ENCODE results near the gene CAMK2D. TPM values are rescaled to one million over a fixed set of nuclear protein-coding genes. Genes with fewer than 3 reads are reported as not detected.

The CAMK2D gene
- total RNA-seq, 1 donor from 2014 or later: 31.7 TPM

DNA sequence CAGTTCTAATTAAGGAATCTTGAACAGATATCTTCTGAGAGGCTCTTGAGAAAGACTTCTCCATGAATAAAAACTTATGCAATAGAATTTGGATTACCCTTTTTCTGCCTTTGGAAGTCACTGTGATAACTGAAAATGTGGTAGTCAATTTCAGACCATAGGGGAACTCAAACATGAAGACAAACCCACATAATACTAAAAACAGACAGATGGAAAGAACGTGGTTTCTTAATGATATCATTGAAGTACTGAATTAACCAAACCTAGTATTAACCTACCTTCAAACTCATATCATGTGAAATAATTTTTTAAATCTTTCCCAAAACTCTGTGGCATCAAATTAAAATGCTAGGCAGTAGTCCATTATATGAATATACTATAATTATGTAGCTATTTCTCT is 153.5 kb downstream of the CAMK2D start:
- Mint-ChIP-seq H3K27ac (no peak overlapping the region), H3K9me3 (peaks cover 23% of the 10 kb centered on the region), H3K4me3 (no peak overlapping the region), H3K27me3 (ENCODE audit: low read depth) (no peaks in the 10 kb centered on the region), H3K4me1 (peaks cover 8% of the 10 kb centered on the region), H3K36me3 (peaks cover 31% of the 10 kb centered on the region)
- TF ChIP-seq, protein P1, sequence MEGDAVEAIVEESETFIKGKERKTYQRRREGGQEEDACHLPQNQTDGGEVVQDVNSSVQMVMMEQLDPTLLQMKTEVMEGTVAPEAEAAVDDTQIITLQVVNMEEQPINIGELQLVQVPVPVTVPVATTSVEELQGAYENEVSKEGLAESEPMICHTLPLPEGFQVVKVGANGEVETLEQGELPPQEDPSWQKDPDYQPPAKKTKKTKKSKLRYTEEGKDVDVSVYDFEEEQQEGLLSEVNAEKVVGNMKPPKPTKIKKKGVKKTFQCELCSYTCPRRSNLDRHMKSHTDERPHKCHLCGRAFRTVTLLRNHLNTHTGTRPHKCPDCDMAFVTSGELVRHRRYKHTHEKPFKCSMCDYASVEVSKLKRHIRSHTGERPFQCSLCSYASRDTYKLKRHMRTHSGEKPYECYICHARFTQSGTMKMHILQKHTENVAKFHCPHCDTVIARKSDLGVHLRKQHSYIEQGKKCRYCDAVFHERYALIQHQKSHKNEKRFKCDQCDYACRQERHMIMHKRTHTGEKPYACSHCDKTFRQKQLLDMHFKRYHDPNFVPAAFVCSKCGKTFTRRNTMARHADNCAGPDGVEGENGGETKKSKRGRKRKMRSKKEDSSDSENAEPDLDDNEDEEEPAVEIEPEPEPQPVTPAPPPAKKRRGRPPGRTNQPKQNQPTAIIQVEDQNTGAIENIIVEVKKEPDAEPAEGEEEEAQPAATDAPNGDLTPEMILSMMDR (IDR thresholded peaks at IDR 0.05; ENCODE audit: unreplicated experiment): no peak
- no peak for DNase-seq (ENCODE audit: low spot score in 2 of 2, unreplicated experiment in 2 of 2)

DNA sequence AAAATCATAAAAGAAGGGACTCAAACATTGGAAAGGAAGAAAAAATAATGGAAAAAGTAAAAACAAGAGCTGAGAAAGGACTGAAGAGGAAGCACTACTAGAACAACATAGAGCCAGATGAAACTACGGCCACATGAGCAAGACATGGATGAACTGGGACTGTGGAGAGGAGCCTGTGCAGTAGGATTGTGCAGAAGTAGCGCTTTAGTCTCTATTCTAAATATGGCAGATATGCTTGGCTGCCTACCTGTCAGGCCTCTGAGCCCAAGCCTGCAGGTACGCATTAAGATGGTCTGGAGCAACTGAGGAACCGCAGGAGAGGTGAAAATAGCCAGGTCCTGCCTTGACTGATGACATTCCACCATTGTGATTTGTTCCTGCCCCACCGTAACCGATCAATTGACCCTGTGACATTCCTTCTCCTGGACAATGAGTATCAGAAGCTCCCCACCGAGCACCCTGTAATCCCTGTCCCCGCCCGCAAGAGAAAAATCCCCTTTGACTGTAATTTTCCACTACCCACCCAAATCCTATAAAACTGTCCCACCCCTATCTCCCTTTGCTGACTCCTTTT is 154.3 kb downstream of the CAMK2D start:
- Mint-ChIP-seq H3K9me3 (peaks cover 23% of the 10 kb centered on the region), H3K4me1 (peaks cover 8% of the 10 kb centered on the region), H3K36me3 (peaks cover 31% of the 10 kb centered on the region), H3K27ac (no peak overlapping the region), H3K4me3 (no peak overlapping the region), H3K27me3 (ENCODE audit: low read depth) (no peaks in the 10 kb centered on the region)
- DNase-seq (ENCODE audit: low spot score in 2 of 2, unreplicated experiment in 2 of 2): no peak
- TF ChIP-seq, protein P1 (IDR thresholded peaks at IDR 0.05; ENCODE audit: unreplicated experiment): no peak

DNA sequence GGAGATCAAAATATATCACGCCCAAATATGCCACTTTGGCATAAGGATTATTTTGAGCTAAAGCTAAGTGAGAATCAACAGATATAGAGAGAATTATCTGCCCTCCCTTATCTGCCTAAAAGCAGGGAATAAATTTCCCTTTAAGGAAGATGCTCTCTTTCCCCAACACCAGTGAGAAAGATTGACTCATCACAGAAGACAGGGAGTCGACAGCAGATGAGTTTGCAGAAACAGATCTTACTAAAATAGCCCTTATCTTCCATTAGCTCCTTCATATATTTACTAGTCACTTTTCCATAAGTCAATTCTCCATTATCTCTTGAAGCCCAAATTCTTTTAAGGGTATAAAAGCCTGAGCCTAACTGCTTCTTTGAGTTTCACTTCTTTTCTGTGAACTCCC is 156.6 kb downstream of the CAMK2D start:
- Mint-ChIP-seq H3K27me3 (ENCODE audit: low read depth) (no peaks in the 10 kb centered on the region), H3K4me3 (no peak overlapping the region), H3K27ac (no peak overlapping the region), H3K9me3 (peaks cover 23% of the 10 kb centered on the region), H3K36me3 (peaks cover 31% of the 10 kb centered on the region), H3K4me1 (no peaks in the 10 kb centered on the region)
- TF ChIP-seq, protein P1 (IDR thresholded peaks at IDR 0.05; ENCODE audit: unreplicated experiment): no peak
- DNase-seq (ENCODE audit: low spot score in 2 of 2, unreplicated experiment in 2 of 2): no peak

DNA sequence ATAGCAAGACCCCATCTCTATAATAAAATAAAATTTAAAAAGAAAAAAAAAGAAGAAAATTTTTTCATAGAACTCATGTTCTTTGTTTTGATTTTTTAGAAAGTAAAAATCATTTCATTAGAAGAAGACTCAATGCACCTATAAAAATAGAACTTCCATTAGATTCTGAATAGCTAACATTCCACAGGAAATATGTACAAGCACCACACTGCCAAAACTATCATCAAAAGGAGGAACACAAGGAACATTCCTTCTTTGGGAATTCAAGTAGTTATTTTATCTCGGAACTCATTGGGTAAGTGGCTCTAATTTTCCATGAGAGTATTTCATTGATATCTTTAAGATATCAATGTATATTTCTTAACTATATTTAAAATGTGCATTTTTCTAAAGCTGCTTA is 157.6 kb downstream of the CAMK2D start:
- no peak overlapping the region for H3K4me3 Mint-ChIP-seq
- H3K9me3 Mint-ChIP-seq: peaks cover 23% of the 10 kb centered on the region
- H3K27me3 Mint-ChIP-seq (ENCODE audit: low read depth): no peaks in the 10 kb centered on the region

DNA sequence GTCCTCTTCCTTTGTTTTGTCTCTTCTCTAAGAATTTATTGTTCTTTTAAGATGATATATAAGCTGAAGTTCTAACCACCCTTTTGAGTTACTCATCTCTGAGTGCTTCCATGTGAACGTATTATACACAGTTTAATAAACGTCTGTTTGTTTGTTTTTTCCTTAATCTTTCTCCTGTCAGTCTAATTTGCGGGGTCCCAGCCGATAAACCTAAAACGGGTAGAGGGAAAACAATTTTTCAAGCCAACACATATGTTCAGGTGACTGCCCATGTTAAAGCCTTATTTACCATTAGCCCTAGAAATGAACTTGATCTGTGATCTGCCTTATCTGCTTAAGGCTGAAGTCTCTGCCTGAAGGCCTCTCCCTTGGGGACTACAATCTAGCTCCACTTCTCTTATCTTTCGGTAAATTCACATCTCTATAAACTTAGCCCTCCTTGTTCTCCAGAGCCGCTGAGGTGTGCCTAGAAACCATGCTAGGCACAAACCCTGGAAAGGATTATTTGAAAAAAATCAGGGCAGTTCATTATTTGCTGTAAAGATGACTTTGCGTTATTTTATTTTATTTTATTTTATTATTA is 158.8 kb downstream of the CAMK2D start:
- Mint-ChIP-seq H3K27ac (no peak overlapping the region), H3K4me3 (no peak overlapping the region)

More for the DNA sequence above, 157.6 kb downstream of the CAMK2D start:
- no peaks in the 10 kb centered on the region for H3K4me1 Mint-ChIP-seq
- H3K36me3 Mint-ChIP-seq: peaks cover 31% of the 10 kb centered on the region
- DNase-seq (ENCODE audit: low spot score in 2 of 2, unreplicated experiment in 2 of 2): no peak
- no peak overlapping the region for H3K27ac Mint-ChIP-seq
- TF ChIP-seq, protein P1 (IDR thresholded peaks at IDR 0.05; ENCODE audit: unreplicated experiment): no peak

More for the DNA sequence above, 158.8 kb downstream of the CAMK2D start:
- Mint-ChIP-seq H3K4me1 (no peaks in the 10 kb centered on the region), H3K36me3 (peaks cover 25% of the 10 kb centered on the region), H3K9me3 (peaks cover 20% of the 10 kb centered on the region), H3K27me3 (ENCODE audit: low read depth) (no peaks in the 10 kb centered on the region)
- DNase-seq (ENCODE audit: low spot score in 2 of 2, unreplicated experiment in 2 of 2): no peak
- TF ChIP-seq, protein P1 (IDR thresholded peaks at IDR 0.05; ENCODE audit: unreplicated experiment): no peak

Measured in mesothelial cell of epicardium (in vitro differentiated cells).